ENCODE data around the gene PPIL6.
"Not testable (repeated sequence)": the region's sequence is repeated elsewhere in the genome, so short reads cannot be mapped to it uniquely, and the experiment has no call there.

Gene PPIL6

GRCh38 chr6:109469591-109470189 lies 29.3 kb upstream of the PPIL6 start:
- Histone ChIP-seq H3K27ac (no peak overlapping the region), H3K4me3 (no peak overlapping the region)

GRCh38 chr6:109467696-109468095 lies 27.3 kb upstream of the PPIL6 start:
- Histone ChIP-seq H3K4me3 (no peak overlapping the region), H3K27ac (no peak overlapping the region)

- H3K4me3 ChIP-seq = no peak overlapping the region
- H3K27ac ChIP-seq = no peak overlapping the region
Measured at GRCh38 chr6:109466212-109466923, 25.9 kb upstream of the PPIL6 start.

DNA sequence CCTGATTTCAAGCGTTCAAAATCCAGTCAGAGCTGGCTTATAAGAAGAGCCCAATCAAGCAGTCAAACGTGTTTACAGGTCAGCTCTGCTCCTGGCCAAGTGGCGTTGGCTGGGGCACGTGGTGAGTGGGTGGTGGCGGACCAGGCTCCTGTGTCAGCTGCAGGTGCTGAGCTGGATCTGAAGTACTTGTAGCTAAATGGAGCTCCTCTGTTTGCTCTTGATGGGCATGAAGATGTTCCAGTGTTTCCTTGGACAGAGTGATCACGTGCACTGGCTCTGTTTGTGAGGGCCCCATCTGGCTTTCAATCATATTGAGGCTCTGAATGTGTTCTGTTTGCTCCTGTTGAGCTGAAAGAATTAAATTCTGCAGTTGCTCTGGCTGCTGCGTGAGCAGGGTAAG lies 25.3 kb upstream of the PPIL6 start:
- Histone ChIP-seq H3K4me3 (no peak overlapping the region), H3K27ac (no peak overlapping the region)

DNA sequence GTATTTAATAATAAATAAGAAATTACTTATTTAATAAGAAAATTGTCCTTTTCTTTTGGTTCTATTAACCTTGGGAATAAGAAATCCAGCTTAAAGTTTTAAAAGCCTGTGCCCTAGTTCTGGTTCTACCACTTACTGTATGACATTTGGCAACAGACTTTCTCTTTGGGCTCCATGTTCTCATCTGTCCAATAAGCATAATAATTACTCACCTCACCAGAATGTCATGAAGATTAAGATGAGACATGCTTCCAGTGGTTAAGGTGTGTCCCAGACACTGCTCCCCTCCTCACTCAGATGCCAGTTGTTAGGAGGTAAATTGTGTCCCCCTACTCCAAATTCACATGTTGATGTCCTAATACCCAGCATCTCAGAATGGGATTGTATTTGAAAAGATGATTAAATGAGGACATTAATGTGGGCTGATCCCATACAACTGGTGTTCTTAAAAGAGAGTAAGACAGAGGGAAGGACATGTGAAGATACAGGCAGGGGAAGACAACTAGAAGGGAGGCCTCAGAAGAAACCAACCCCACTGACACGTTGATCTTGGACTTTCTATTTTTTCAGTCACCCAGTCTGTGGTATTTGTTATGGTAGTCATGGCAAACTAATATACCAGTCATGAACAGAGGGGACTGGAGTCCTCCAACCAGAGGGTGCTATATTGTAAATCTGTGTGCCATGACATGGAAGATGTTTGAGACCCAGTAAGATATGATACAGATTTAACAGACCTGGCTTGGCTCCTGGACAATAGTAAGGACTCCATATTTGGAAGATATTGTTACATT lies 21.5 kb upstream of the PPIL6 start:
- H3K4me3 ChIP-seq = no peak overlapping the region
- H3K27ac ChIP-seq = peak overlapping the region in 5 of 21 experiments; percentile 38 to 60 (median 45)

DNA sequence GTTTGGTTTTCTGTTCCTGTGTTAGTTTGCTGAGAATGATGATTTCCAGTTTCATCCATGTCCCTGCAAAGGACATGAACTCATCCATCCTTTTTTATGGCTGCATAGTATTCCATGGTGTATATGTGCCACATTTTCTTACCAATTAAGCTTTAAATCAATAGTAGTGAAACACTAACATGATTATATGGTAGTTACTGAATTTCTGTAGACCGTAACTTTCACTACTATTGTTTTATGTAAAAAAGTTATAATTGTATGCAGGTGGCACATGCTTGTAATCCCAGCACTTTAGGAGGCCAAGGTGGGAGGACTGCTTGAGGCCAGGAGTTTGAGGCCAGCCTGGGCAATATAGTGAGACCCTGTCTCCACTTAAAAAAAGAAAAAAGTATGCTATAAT lies 20.8 kb upstream of the PPIL6 start:
- H3K27ac ChIP-seq = peak overlapping the region in 3 of 21 experiments; percentile 38 to 98 (median 40)
- H3K4me3 ChIP-seq = not testable (repeated sequence)

DNA sequence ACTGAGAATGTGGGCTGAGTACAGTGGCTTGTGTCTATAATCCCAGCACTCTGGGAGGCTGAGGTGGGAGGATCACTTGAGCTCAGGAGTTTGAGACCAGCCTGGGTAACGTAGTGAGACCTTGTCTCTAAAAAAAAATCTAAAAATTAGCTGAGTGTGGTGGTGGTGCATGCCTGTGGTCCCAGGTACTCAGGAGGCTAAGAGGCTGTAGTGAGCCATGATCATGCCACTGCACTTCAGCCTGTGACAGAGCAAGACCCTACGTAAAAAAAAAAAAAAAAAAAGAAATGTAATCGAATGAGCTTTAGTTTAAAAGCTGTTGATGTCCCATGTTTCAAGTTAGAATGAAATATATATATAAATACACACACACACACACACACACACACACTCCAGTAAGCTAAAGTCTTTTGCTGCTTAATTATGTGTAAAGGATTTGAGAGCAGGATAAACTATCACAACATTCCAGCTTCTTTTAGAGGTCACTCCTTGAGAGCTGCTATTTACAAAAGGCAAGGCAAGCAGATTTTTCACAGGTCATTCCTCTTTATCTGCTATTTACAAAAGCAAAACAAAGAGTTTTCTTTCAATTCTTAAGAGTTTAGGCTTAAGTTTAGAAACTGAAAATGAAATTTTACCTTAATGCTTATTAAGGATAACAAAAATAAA lies 19.9 kb upstream of the PPIL6 start:
- H3K27ac ChIP-seq = peak overlapping the region in 4 of 21 experiments; percentile 6 to 98 (median 32)

DNA sequence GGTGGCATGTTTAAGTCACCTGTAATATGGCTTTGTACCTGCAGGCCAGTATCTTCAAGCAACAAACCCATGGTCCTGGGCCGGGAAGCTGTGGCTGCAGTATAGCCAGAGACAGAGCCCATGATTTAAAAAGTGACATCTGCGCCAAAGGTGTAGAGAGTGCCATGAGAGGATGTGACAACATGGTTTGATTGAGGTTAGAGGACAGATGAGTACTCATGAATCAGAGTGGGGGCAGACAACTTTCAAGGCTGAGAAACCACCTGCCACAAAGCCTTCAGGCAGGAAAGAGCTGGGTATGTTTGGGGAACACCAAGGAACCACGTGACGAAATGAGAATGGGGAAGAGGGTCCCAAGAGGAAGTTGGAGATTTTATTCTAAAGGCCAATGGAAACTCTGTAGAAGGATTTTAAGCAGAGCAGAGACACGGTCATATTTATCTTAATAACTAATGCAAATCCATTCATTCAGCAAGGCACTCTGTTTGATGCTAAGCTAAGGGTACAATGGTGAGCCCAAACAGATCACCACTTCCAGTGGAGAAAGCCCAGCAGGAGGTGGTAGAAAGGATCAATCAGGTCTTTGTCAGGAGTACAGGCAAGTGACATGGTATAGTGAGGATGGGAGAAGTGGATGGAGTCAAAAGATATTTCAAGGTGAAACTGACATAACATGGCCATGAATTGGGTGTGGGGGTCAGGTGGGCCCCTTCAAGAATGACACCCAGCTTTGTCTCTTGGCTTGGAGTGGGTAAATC lies 18.5 kb upstream of the PPIL6 start:
- Histone ChIP-seq H3K27ac (peak overlapping the region in 12 of 21 experiments; percentile 6 to 98 (median 42)), H3K4me3 (no peak overlapping the region)

More for the DNA sequence above, 19.9 kb upstream of the PPIL6 start:
- no peak overlapping the region for H3K4me3 ChIP-seq

GRCh38 chr6:109457562-109457996 lies 17.2 kb upstream of the PPIL6 start:
- Histone ChIP-seq H3K4me3 (no peak overlapping the region), H3K27ac (peak overlapping the region in 17 of 21 experiments; percentile 16 to 98 (median 89))

- H3K27ac ChIP-seq = peak overlapping the region in 20 of 21 experiments; percentile 81 to 98 (median 90)
- peak overlapping the region in 6 of 7 experiments; percentile 49 to 73 (median 68) for H3K4me3 ChIP-seq
Measured at GRCh38 chr6:109456710-109457561, 16.5 kb upstream of the PPIL6 start.

- H3K27ac ChIP-seq = peak overlapping the region in 20 of 21 experiments; percentile 81 to 98 (median 90)
- H3K4me3 ChIP-seq = peak overlapping the region; percentile 49 to 77 (median 71)
Measured at GRCh38 chr6:109456111-109456583, 15.7 kb upstream of the PPIL6 start.

DNA sequence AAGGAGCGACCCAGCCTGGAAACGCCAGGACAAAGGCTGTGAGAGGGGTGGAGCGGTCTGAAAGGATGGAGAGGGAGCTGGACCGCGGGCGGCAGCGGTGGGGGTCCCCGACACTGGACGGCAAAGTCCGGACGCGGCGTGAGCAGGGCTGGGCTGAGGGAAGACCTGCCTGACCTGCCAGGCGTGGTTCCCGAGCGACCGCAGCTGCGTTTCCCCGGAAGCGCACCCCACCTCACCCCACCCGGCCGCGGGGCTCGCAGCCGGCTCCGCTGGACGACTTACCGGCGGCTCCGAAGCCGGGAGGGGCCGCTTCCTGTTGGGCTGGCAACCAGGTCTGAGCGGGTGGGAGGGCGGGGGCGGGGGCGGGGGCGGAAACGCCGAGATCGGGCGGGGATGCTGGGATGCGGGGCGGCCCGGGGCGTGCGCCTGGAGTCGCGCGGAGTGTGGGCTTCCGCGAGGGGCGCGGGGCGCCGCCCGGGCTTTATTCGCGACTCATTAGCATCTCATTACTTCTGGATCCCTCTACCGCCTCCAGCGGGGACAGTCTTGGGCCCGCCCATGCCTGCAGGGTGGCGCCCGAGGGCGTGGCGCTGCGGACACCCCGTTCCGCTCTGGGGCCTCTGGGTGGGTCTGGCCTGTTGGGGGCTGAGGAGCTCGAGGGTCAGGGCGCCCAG lies 15.1 kb upstream of the PPIL6 start, which contains the start of gene MICAL1:
Gene MICAL1 (minus strand): TSS at position 336 of the 674 bp plus-strand sequence. CDS start 1,576 bp downstream, outside the sequence.
- Histone ChIP-seq H3K4me3 (peak within 1 kb of the TSS; percentile 49 to 77 (median 71)), H3K27ac (peak within 1 kb of the TSS; percentile 52 to 98 (median 89))

- H3K27ac ChIP-seq = peak overlapping the region; percentile 52 to 98 (median 89)
- peak overlapping the region; percentile 49 to 77 (median 71) for H3K4me3 ChIP-seq
Measured at GRCh38 chr6:109454496-109455436, 14.3 kb upstream of the PPIL6 start.

- Histone ChIP-seq H3K27ac (peak overlapping the region; percentile 29 to 98 (median 89)), H3K4me3 (peak overlapping the region; percentile 49 to 77 (median 71))
Measured at GRCh38 chr6:109453594-109454495, 13.4 kb upstream of the PPIL6 start.

- no peak overlapping the region for H3K4me3 ChIP-seq
- peak overlapping the region in 2 of 21 experiments; percentile 84 to 98 for H3K27ac ChIP-seq
Measured at GRCh38 chr6:109453156-109453555, 12.7 kb upstream of the PPIL6 start.

Measured in skin epidermis (tissue), 12 donors.